Activated CD8-positive, alpha-beta memory T cell treated with anti-CD3 and anti-CD28 coated beads, Interleukin-2, amount 10 ng/mL, durations not matched to agents 7 days and 5 days (primary cell): ENCODE measurements around the gene VAC14. TPM values are rescaled to one million over a fixed set of nuclear protein-coding genes. Genes with fewer than 3 reads are reported as not detected.
"Not testable (repeated sequence)": the region's sequence is repeated elsewhere in the genome, so short reads cannot be mapped to it uniquely, and the experiment has no call there.

ENCODE experiments used
- ATAC-seq: fragments of 150-1000 bp; cut with Tn5 transposase; one replicate; pipeline ENCODE4 v1.10.0; 2021; ENCODE audit warnings: moderate library complexity
- CTCF ChIA-PET: fragments of 350-600 bp; sonication (Branson Sonifier 250); formaldehyde crosslinking; loops from one replicate; lab custom pipeline; 2021; ENCODE audit warnings: antibody characterized with exemption; lab: Charles Lee
- DNase-seq: peaks from one replicate; pipeline ENCODE4 v3.0.0-alpha.2; 2020
- H3K27ac Mint-ChIP-seq: one replicate; pipeline ENCODE4 v1.8.0; 2021; ENCODE audit warnings: mild to moderate bottlenecking, mixed read lengths
- H3K27me3 Mint-ChIP-seq: one replicate; pipeline ENCODE4 v1.8.0; 2021; ENCODE audit warnings: mixed read lengths
- H3K36me3 Mint-ChIP-seq: one replicate; pipeline ENCODE4 v1.8.0; 2021; ENCODE audit warnings: mild to moderate bottlenecking, mixed read lengths
- H3K4me1 Mint-ChIP-seq: one replicate; pipeline ENCODE4 v1.8.0; 2021; ENCODE audit warnings: mixed read lengths
- H3K4me3 Mint-ChIP-seq: one replicate; pipeline ENCODE4 v1.8.0; 2021; ENCODE audit warnings: mild to moderate bottlenecking, moderate library complexity, mixed read lengths
- H3K9me3 Mint-ChIP-seq: one replicate; pipeline ENCODE4 v1.8.0; 2022; ENCODE audit warnings: low read depth, mixed read lengths
- total RNA-seq, 2 experiments: library from RNA; stranded (reverse); gene quantifications; one replicate each; pipeline ENCODE4 v1.2.3, GENCODE V29; 2021

Gene VAC14
- total RNA-seq, 2 experiments from 2014 or later = 36.2 to 38.6 TPM

DNA sequence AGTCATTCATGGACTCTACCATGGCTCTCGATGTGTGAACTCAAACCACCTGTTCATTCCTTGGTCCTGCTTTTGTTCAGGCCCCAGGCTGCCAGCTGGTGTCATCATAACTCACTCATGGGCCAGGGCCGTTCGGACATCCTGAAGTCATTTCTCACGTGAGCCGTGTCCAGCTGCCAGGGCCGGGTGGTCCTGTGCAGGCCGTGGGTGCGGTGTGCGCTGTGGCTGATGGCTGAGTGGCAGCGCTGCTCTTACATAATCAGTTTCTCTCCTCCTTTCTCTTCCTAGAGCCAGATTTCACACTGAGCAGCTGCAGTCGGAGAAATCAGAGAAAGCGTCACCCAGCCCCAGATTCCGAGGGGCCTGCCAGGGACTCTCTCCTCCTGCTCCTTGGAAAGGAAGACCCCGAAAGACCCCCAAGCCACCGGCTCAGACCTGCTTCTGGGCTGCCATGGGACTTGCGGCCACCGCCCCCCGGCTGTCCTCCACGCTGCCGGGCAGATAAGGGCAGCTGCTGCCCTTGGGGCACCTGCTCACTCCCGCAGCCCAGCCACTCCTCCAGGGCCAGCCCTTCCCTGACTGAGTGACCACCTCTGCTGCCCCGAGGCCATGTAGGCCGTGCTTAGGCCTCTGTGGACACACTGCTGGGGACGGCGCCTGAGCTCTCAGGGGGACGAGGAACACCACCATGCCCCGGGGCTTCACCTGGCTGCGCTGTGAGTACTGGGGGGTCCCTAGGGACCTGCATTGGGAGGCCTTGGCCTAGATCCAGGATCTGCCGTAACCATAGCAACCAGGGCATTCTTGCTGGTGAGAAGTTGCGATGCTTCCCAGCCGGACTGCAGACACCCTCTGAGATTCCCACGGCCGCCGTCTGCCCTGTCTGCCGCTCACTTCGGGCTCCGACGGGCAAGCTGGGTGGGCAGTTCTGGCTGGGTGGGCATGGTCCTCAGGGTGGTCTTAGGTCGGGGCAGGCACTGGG lies 154.4 kb downstream of the VAC14 start, which contains the start of gene IL34:
Gene IL34, plus strand, starts transcription at position 300 of the 982 bp plus-strand sequence. Its CDS starts 389 bp downstream, at position 689.
- H3K36me3 Mint-ChIP-seq = no peaks in the 10 kb centered on the region
- DNase-seq (no peak), ATAC-seq (no peak)
- H3K27me3 Mint-ChIP-seq = peaks cover 9% of the 10 kb centered on the region
- CTCF ChIA-PET = no interaction called here
- no peaks in the 10 kb centered on the region for H3K4me1 Mint-ChIP-seq
- no peak within 1 kb of the TSS for H3K4me3 Mint-ChIP-seq
- no peaks in the 10 kb centered on the region for H3K9me3 Mint-ChIP-seq
- no peak within 1 kb of the TSS for H3K27ac Mint-ChIP-seq

DNA sequence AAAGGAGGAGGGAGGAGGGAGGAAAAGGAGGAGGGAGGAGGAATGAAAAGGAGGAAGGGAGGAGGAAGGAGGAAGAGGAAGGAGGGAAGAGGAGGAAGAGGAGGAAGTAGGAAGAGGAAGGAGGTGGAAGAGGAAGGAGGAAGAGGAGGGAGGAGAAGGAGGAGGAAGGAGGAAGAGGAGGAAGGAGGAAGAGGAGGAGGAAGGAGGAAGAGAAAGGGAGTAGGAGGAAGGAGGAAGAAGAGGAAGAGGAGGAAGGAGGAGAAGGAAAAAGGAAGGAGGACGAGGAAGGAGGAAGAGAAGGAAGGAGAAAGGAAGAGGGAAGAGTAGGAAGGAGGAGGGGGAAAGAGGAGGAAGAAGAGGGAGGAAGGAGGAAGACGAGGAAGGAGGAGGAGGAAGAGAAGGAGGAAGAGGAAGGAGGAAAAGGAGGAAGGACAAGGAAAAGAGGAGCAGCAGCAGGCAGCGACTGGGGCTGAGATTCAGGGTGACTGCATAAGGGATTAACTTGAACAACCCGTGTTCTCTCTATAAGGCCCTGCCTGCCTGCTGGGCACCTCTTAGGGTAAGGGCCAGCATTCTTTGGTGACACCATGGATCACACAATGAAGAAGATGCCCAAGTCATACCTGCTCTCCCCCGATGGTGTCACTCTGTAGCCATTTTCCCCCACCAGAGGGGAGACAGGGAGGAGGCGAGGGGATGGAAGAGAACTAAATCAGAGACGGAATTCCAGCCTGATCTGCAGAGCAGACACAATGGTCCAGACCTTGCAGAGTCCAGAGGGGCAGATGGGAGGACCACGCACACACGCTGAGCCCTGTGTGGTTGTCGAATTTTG lies 156.0 kb downstream of the VAC14 start:
- CTCF ChIA-PET = no interaction called here

DNA sequence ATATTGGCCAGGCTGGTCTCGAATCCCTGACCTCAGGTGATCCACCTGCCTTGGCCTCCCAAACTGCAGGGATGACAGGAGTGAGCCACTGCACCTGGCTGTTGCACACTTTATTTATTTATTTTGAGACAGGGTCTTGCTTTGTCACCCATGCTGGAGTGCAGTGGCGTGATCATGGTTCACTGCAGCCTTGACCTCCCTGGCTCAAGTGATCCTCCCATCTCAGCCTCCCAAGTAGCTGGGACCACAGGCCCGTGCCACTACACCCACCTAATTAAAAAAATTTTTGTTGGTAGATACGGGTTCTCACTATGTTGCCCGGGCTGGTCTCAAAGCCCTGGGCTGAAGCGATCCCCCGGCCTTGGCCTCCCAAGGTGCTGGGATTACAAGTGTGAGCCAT lies 157.7 kb downstream of the VAC14 start:
- H3K27me3 Mint-ChIP-seq = peaks cover 14% of the 10 kb centered on the region
- ATAC-seq, H3K27ac Mint-ChIP-seq, H3K9me3 Mint-ChIP-seq, DNase-seq, H3K4me1 Mint-ChIP-seq, H3K4me3 Mint-ChIP-seq, H3K36me3 Mint-ChIP-seq, CTCF ChIA-PET: not testable (repeated sequence)

More for the DNA sequence above, 156.0 kb downstream of the VAC14 start:
- Mint-ChIP-seq H3K27me3 (peaks cover 14% of the 10 kb centered on the region), H3K4me1 (no peaks in the 10 kb centered on the region), H3K4me3 (no peak overlapping the region), H3K9me3 (no peaks in the 10 kb centered on the region), H3K27ac (no peak overlapping the region), H3K36me3 (no peaks in the 10 kb centered on the region)
- no peak for ATAC-seq
- no peak for DNase-seq

DNA sequence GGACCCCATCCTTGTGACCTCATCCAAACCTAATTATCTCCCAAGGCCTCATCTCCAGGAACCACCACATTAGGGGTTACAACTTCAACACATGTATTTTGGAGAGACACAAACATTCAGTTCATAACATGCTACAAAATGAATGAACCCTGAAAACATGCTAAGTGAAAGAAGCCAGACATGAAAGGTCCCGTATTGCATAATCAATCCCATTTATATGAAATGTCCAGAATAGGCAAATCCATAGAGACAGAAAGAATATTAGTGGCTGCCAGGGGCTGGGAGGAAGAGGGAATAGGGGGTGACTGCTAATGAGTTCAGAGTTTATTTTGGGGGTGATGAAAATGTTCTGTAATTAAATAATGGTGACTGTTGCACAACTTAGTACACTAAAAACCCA lies 158.3 kb downstream of the VAC14 start:
- Mint-ChIP-seq H3K4me1 (peaks cover 2% of the 10 kb centered on the region), H3K27ac (no peak overlapping the region), H3K9me3 (no peaks in the 10 kb centered on the region), H3K36me3 (no peaks in the 10 kb centered on the region), H3K27me3 (peaks cover 14% of the 10 kb centered on the region), H3K4me3 (no peak overlapping the region)
- CTCF ChIA-PET = no interaction called here
- DNase-seq = no peak
- no peak for ATAC-seq

DNA sequence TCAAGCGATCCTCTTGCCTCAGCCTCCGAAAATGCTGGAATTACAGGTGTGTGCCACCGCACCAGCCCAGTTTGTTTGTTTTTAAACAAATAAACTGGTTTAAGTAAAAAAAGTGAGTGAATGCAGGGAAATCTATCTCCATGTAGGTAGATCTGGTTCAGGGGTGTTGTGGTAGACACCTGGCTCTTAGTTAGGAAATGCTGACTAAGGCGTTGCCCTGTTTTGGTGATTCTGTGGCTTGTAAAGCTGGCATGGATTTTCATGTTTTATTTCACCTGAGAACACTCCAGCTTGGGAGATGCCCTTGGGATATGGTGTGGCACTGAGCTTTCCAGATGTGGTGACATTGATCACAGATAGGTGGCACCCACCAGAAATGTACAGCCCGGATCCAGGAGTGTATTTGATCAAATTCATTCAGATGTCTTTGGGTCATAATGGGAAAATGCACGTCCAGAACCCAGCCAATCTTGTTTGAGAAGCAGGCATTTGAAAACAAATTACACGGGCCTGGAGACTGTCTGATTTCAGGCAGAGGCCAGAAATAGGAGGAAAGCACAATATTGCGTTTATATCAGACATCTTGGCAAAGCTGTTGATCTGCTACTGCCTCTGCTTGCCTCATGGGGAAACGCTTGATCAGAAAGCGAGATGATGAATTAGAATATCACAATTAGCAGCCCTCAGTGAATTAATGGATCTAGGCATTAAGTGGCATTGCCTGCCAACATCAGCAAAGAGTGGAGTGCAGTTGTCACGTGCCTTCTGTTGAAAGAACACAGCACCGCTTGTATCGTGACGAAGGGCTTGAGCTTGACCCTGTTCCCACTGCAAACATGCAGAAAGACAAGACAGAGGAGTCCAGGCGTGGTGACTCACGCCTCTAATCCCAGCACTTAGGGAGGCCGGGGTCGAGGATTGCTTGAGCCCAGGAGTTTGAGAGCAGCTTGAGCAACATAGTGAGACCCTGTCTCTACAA lies 161.9 kb downstream of the VAC14 start:
- Mint-ChIP-seq H3K4me3 (no peak overlapping the region), H3K4me1 (peaks cover 3% of the 10 kb centered on the region), H3K9me3 (no peaks in the 10 kb centered on the region), H3K27me3 (peaks cover 14% of the 10 kb centered on the region), H3K27ac (no peak overlapping the region), H3K36me3 (no peaks in the 10 kb centered on the region)
- no peak for ATAC-seq
- CTCF ChIA-PET = interaction anchor here (1.0 kb wide), 1 partner anchor 9 kb away, joined by 3 read pairs; no protein-coding TSS in a partner anchor
- no peak for DNase-seq

Other genes starting within 250 kb of the VAC14 start
- not detected for gene IL34, start 154.6 kb downstream of the VAC14 start, total RNA-seq
- gene MTSS2, start 115.1 kb downstream of the VAC14 start, total RNA-seq = 1 to 10 TPM; 1.4 to 1.7 TPM